Activated CD4-positive, alpha-beta memory T cell treated with anti-CD3 and anti-CD28 coated beads, Interleukin-2, amount 10 ng/mL, durations not matched to agents 7 days and 5 days (primary cell): Measurements from ENCODE around the gene ZFPM1. TPM values are rescaled to one million over a fixed set of nuclear protein-coding genes. Genes with fewer than 3 reads are reported as not detected.
A peak's percentile ranks its signal among the peaks of the same experiment; 100 is the strongest.

Source experiments
- CTCF ChIA-PET: fragments of 350-600 bp; sonication (Branson Sonifier 250); formaldehyde crosslinking; loops from one replicate; lab custom pipeline; 2021; ENCODE audit warnings: antibody characterized with exemption, inconsistent platforms; lab: Charles Lee
- POLR2A ChIA-PET: fragments of 350-600 bp; sonication (Branson Sonifier 250); formaldehyde crosslinking; loops from one replicate; lab custom pipeline; 2021; ENCODE audit warnings: antibody characterized with exemption; lab: Charles Lee
- DNase-seq: peaks from one replicate; pipeline ENCODE4 v3.0.0-alpha.2; 2020
- H3K27ac Mint-ChIP-seq: one replicate; pipeline ENCODE4 v1.8.0; 2021; ENCODE audit warnings: mild to moderate bottlenecking, mixed read lengths
- H3K27me3 Mint-ChIP-seq: one replicate; pipeline ENCODE4 v1.8.0; 2021; ENCODE audit warnings: mixed read lengths
- H3K36me3 Mint-ChIP-seq: one replicate; pipeline ENCODE4 v1.8.0; 2021; ENCODE audit warnings: low read depth, mixed read lengths
- H3K4me1 Mint-ChIP-seq: one replicate; pipeline ENCODE4 v1.8.0; 2021; ENCODE audit warnings: mixed read lengths
- H3K4me3 Mint-ChIP-seq: one replicate; pipeline ENCODE4 v1.8.0; 2021; ENCODE audit warnings: mild to moderate bottlenecking, mixed read lengths
- H3K9me3 Mint-ChIP-seq: one replicate; pipeline ENCODE4 v1.8.0; 2021; ENCODE audit warnings: mixed read lengths
- total RNA-seq, 2 experiments: library from RNA; stranded (reverse); gene quantifications; one replicate each; pipeline ENCODE4 v1.2.3, GENCODE V29; 2021

ZFPM1 gene
- total RNA-seq, 2 experiments from 2014 or later, result 15.4 to 15.7 TPM

- Mint-ChIP-seq H3K4me3 (no peak overlapping the region), H3K27ac (peak overlapping the region; percentile 72), H3K27me3 (no peaks in the 10 kb centered on the region), H3K36me3 (peaks cover 67% of the 10 kb centered on the region), H3K9me3 (no peaks in the 10 kb centered on the region), H3K4me1 (peaks cover 51% of the 10 kb centered on the region)
- no peak for DNase-seq
- ChIA-PET POLR2A (no interaction called here), CTCF (interaction anchor here (0.6 kb wide), 1 partner anchor 9 kb away, joined by 4 read pairs; no protein-coding TSS in a partner anchor)
These were observed 130.0 kb downstream of the ZFPM1 start for GRCh38 chr16:88582912-88583575.

DNA sequence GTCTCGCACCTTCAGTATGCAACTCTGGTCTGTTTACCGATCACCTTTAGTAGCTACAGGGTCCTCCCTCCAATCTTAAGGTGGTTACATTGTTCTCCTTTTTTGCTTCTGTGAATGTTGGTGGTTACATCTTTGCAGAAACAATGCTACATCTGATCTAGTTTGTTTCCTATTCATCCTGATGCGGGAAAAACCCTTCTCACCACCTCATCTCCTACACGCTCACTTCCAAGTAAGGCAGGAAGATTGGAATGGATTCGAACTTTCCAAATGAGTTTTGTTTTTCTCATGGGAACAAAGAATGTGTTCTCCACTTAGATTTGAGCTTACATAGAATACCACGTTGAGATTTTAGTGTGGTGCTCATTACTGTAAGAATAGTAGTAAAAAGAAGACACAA lies 131.6 kb downstream of the ZFPM1 start:
- Mint-ChIP-seq H3K9me3 (no peaks in the 10 kb centered on the region), H3K36me3 (peaks cover 70% of the 10 kb centered on the region), H3K27ac (peak overlapping the region; percentile 70), H3K4me1 (peaks cover 64% of the 10 kb centered on the region), H3K4me3 (no peak overlapping the region), H3K27me3 (no peaks in the 10 kb centered on the region)
- ChIA-PET CTCF (no interaction called here), POLR2A (interaction anchor here (1.0 to 2.3 kb wide), 2 partner anchors 14 to 118 kb away, joined by 3 to 13 read pairs; partner anchors contain the start of gene ZC3H18)
- DNase-seq, result no peak

DNA sequence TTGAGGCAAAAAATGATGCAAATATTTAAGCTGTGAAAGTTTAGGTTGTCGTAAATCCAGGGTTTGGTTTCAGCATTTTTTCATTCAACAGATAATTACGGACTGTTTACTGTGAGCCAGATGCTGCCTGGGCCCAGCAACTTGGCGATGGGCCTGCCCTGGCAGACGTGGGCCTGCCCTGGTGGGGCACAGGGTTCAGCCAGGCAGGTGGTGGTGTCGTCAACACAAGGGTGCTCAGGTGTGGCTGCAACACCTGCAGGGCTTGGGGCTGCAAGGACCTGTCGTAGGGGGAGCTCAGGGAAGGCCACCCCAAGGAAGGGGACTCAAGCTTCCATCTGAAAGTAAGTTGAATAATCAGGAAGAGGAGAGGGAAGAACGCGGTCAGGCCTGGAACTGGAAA lies 132.2 kb downstream of the ZFPM1 start:
- H3K36me3 Mint-ChIP-seq, result peaks cover 71% of the 10 kb centered on the region
- DNase-seq, result no peak
- H3K27me3 Mint-ChIP-seq, result no peaks in the 10 kb centered on the region
- no peak overlapping the region for H3K4me3 Mint-ChIP-seq
- no peaks in the 10 kb centered on the region for H3K9me3 Mint-ChIP-seq
- H3K4me1 Mint-ChIP-seq, result peaks cover 69% of the 10 kb centered on the region
- H3K27ac Mint-ChIP-seq, result no peak overlapping the region
- POLR2A ChIA-PET, result interaction anchor here (2.3 kb wide), 1 partner anchor 14 kb away, joined by 13 read pairs; the partner anchor contains the start of gene ZC3H18
- CTCF ChIA-PET, result interaction anchor here (1.5 kb wide), 1 partner anchor 15 kb away, joined by 6 read pairs; the partner anchor contains the start of gene ZC3H18

- Mint-ChIP-seq H3K9me3 (no peaks in the 10 kb centered on the region), H3K4me3 (no peak overlapping the region), H3K4me1 (peaks cover 72% of the 10 kb centered on the region), H3K27ac (peak overlapping the region; percentile 21), H3K36me3 (peaks cover 64% of the 10 kb centered on the region), H3K27me3 (no peaks in the 10 kb centered on the region)
- CTCF ChIA-PET, result interaction anchor here (1.5 kb wide), 1 partner anchor 16 kb away, joined by 6 read pairs; the partner anchor contains the start of gene ZC3H18
- POLR2A ChIA-PET, result interaction anchor here (2.3 kb wide), 1 partner anchor 15 kb away, joined by 13 read pairs; the partner anchor contains the start of gene ZC3H18
- DNase-seq, result no peak
These were observed 133.0 kb downstream of the ZFPM1 start for GRCh38 chr16:88585927-88586581.

Other genes starting within 250 kb of the ZFPM1 start
- under 1 TPM; 0.23 to 0.28 TPM for gene ZNF469, start 70.3 kb upstream of the ZFPM1 start, total RNA-seq
- 10 to 100 TPM; 75.9 to 78.6 TPM for gene ZC3H18, start 117.1 kb downstream of the ZFPM1 start, total RNA-seq
- under 1 TPM; 0.23 to 0.43 TPM for gene IL17C, start 185.3 kb downstream of the ZFPM1 start, total RNA-seq
- 100 to 1,000 TPM; 580 to 588 TPM for gene CYBA, start 197.8 kb downstream of the ZFPM1 start, total RNA-seq
- gene MVD, start 209.8 kb downstream of the ZFPM1 start, total RNA-seq, result 100 to 1,000 TPM; 134 to 139 TPM
- gene SNAI3, start 233.2 kb downstream of the ZFPM1 start, total RNA-seq, result 10 to 100 TPM; 16.5 to 16.6 TPM